Fibroblast of skin of left quadriceps (primary cell): ENCODE data around the gene RSPH3.

Experiments used
- DNase-seq, 2 experiments: peaks; one replicate each; pipeline ENCODE4 v3.0.0-alpha.2; 2013; ENCODE audit warnings: low read depth in 2 of 2

RSPH3 gene

GRCh38 chr6:158933079-158933595 lies 66.9 kb downstream of the RSPH3 start:
- no peak for DNase-seq

GRCh38 chr6:158928068-158928467 lies 71.9 kb downstream of the RSPH3 start:
- DNase-seq, result no peak

GRCh38 chr6:158926414-158926813 lies 73.6 kb downstream of the RSPH3 start:
- no peak for DNase-seq

GRCh38 chr6:158924499-158925455 lies 75.2 kb downstream of the RSPH3 start:
- DNase-seq, result no peak

GRCh38 chr6:158923805-158924498 lies 76.0 kb downstream of the RSPH3 start:
- no peak for DNase-seq
